Measurements from ENCODE around the gene SUN1.

GRCh38 chr7:883055-884021 is 51.1 kb downstream of the SUN1 start:
- TF ChIP-seq REST (IDR thresholded peaks at IDR 0.05; ENCODE audit: insufficient read depth in 1 of 2, low read depth in 2 of 2, low read length in 2 of 2): no peak
- TF ChIP-seq POLR2AphosphoS5 (IDR thresholded peaks at IDR 0.05; ENCODE audit: low read depth, low read length): no peak

All from PFSK-1 (cell line).